Kidney (tissue), 14 donors: ENCODE data around the gene MYO16. TPM values are rescaled to one million over a fixed set of nuclear protein-coding genes. Genes with fewer than 3 reads are reported as not detected.

Source experiments
- DNase-seq, 5 donors: peaks; one replicate each; pipeline ENCODE4 v3.0.0-alpha.2; 2013 to 2020
- FAIRE-seq: peaks from 2 replicates; lab custom pipeline; 2012; peaks lifted over from hg19 to GRCh38; lab: Jason Lieb, UNC
- H3K27ac ChIP-seq, 2 donors: one replicate each; pipeline ENCODE4 v1.7.0; 2013; ENCODE audit warnings: low read depth in 2 of 2, low read length in 2 of 2, inconsistent platforms in 1 of 2
- H3K27me3 ChIP-seq: one replicate; pipeline ENCODE4 v1.7.1; 2013; ENCODE audit warnings: low read length, inconsistent platforms; ENCODE audit not compliant: control insufficient read depth, insufficient read depth
- H3K36me3 ChIP-seq, 3 donors: one replicate each; pipeline versions ENCODE4 v1.7.0 to v1.7.1; 2013; ENCODE audit warnings: low read length in 3 of 3, control low read depth in 1 of 3, inconsistent platforms in 1 of 3; ENCODE audit not compliant: insufficient read depth in 3 of 3, control insufficient read depth in 2 of 3
- H3K4me1 ChIP-seq, 3 donors: one replicate each; pipeline versions ENCODE4 v1.7.0 to v1.7.1; 2013; ENCODE audit warnings: low read length in 3 of 3, inconsistent platforms in 1 of 3, low read depth in 1 of 3; ENCODE audit not compliant: control insufficient read depth in 2 of 3, insufficient read depth in 2 of 3
- H3K4me3 ChIP-seq, 3 donors: one replicate each; pipeline versions ENCODE4 v1.7.0 to v1.8.1; 2013; ENCODE audit warnings: low read length in 3 of 3, control low read depth in 1 of 3, inconsistent platforms in 1 of 3
- H3K9ac ChIP-seq, 3 donors: one replicate each; pipeline versions ENCODE4 v1.7.0 to v1.7.1; 2013; ENCODE audit warnings: low read length in 3 of 3, control low read depth in 1 of 3, inconsistent platforms in 1 of 3
- H3K9me3 ChIP-seq, 3 donors: one replicate each; pipeline versions ENCODE4 v1.7.0 to v1.7.1; 2013; ENCODE audit warnings: low read length in 3 of 3, control low read depth in 1 of 3, inconsistent platforms in 1 of 3; ENCODE audit not compliant: control insufficient read depth in 2 of 3, insufficient read depth in 1 of 3
- intact Hi-C: fragments of 100-400 bp; cut with DNase I; formaldehyde crosslinking; loops from one replicate; pipeline ENCODE4 v1.11.1; 2022
- polyA plus RNA-seq: library from polyadenylated mRNA; stranded (reverse); fragments of 350-450 nt; fragmentation: Illumina TruSeq; extraction: RNeasy Lipid Tissue Mini Kit (QIAGEN cat#74804); gene quantifications from one replicate; pipeline ENCODE4 v1.2.3, GENCODE V29; 2014; ENCODE audit warnings: low read depth, low replicate concordance; ENCODE audit not compliant: insufficient read depth
- total RNA-seq: library from RNA; stranded (reverse); fragmentation: NEBNext Ultra II Directional; extraction: Animal tissue kit (Norgen Biotek cat#: 25700); gene quantifications from one replicate; pipeline ENCODE4 v1.2.1, GENCODE V29; 2021
- TF ChIP-seq, protein P1 (sequence below): IDR thresholded peaks from 3 replicates; pipeline ENCODE4 v1.5.1; 2012; ENCODE audit warnings: mild to moderate bottlenecking, moderate library complexity, borderline replicate concordance; ENCODE audit not compliant: insufficient read depth; ENCODE audit errors: extremely low read depth
- donor health status: control.
- donor health status: control.
- donor health status: control.
- donor health status: control.
- donor health status: control.
- donor health status: DM: yes; HTN: yes; CAD: no.
- donor health status: Normal renal cell carcinoma (clear cell type).

The MYO16 gene
- total and polyA plus RNA-seq, 2 donors from 2014 or later = 0.22 to 0.43 TPM

GRCh38 chr13:108680011-108680410 is 50.6 kb downstream of the MYO16 start:
- H3K9me3 ChIP-seq = no peaks in the 10 kb centered on the region
- H3K27ac ChIP-seq = no peak overlapping the region
- no peak for DNase-seq
- H3K9ac ChIP-seq = no peak overlapping the region
- intact Hi-C loops = no loop called here
- H3K4me1 ChIP-seq = no peaks in the 10 kb centered on the region
- no peak overlapping the region for H3K4me3 ChIP-seq
- no peak for FAIRE-seq
- no peaks in the 10 kb centered on the region for H3K36me3 ChIP-seq
- TF ChIP-seq, protein P1, sequence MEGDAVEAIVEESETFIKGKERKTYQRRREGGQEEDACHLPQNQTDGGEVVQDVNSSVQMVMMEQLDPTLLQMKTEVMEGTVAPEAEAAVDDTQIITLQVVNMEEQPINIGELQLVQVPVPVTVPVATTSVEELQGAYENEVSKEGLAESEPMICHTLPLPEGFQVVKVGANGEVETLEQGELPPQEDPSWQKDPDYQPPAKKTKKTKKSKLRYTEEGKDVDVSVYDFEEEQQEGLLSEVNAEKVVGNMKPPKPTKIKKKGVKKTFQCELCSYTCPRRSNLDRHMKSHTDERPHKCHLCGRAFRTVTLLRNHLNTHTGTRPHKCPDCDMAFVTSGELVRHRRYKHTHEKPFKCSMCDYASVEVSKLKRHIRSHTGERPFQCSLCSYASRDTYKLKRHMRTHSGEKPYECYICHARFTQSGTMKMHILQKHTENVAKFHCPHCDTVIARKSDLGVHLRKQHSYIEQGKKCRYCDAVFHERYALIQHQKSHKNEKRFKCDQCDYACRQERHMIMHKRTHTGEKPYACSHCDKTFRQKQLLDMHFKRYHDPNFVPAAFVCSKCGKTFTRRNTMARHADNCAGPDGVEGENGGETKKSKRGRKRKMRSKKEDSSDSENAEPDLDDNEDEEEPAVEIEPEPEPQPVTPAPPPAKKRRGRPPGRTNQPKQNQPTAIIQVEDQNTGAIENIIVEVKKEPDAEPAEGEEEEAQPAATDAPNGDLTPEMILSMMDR = no peak
- H3K27me3 ChIP-seq = no peaks in the 10 kb centered on the region

DNA sequence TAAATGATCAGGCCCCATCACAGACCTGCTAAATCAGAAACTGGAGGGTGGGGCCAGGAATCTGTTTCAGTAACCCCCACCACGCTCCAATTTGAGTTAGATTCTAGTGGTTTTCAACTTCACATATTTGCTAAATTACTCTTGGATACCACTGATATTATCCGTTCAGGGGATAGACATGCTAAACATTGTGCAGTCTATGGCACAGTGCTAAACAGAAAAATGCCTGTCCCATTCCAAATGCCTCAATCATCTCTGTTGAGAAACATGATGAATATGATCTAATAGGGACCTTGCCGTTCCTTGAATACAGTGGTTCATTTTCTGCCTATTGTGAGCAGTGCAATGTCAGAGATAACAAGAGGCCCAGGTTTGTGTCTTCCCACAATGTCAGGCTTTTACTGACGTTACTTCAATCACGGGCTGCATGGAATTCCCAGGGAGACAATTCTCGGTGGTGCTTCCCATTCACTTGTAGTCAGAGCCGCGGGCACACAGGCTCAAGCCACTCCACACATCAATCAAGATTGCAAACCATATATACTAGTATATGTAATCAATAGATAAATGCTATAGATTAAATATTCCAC is 52.7 kb downstream of the MYO16 start:
- no peak for FAIRE-seq
- no peaks in the 10 kb centered on the region for H3K27me3 ChIP-seq
- H3K27ac ChIP-seq = no peak overlapping the region
- H3K9me3 ChIP-seq = no peaks in the 10 kb centered on the region
- no peaks in the 10 kb centered on the region for H3K4me1 ChIP-seq
- intact Hi-C loops = no loop called here
- no peak overlapping the region for H3K9ac ChIP-seq
- TF ChIP-seq, protein P1 = no peak
- no peak for DNase-seq
- no peaks in the 10 kb centered on the region for H3K36me3 ChIP-seq
- H3K4me3 ChIP-seq = no peak overlapping the region

- TF ChIP-seq, protein P1 = no peak
- H3K9ac ChIP-seq = no peak overlapping the region
- no peak overlapping the region for H3K4me3 ChIP-seq
- no peak overlapping the region for H3K27ac ChIP-seq
- no peaks in the 10 kb centered on the region for H3K4me1 ChIP-seq
- no peaks in the 10 kb centered on the region for H3K9me3 ChIP-seq
- H3K27me3 ChIP-seq = no peaks in the 10 kb centered on the region
- no peak for DNase-seq
- no peak for FAIRE-seq
- no peaks in the 10 kb centered on the region for H3K36me3 ChIP-seq
- intact Hi-C loops = no loop called here
Measured at GRCh38 chr13:108682714-108683113, 53.3 kb downstream of the MYO16 start.

GRCh38 chr13:108686027-108686426 is 56.6 kb downstream of the MYO16 start:
- TF ChIP-seq, protein P1 = no peak
- H3K27ac ChIP-seq = no peak overlapping the region
- no peak overlapping the region for H3K4me3 ChIP-seq
- intact Hi-C loops = no loop called here
- no peaks in the 10 kb centered on the region for H3K27me3 ChIP-seq
- H3K9me3 ChIP-seq = no peaks in the 10 kb centered on the region
- DNase-seq (no peak), FAIRE-seq (no peak)
- no peaks in the 10 kb centered on the region for H3K4me1 ChIP-seq
- no peak overlapping the region for H3K9ac ChIP-seq
- no peaks in the 10 kb centered on the region for H3K36me3 ChIP-seq
